Renal cortex interstitium (tissue), 11 donors: ENCODE data around the gene CAB39L. TPM values are rescaled to one million over a fixed set of nuclear protein-coding genes. Genes with fewer than 3 reads are reported as not detected.

ENCODE experiments used
- DNase-seq, 11 donors: peaks; one replicate each; pipeline ENCODE4 v3.0.0-alpha.2; 2013; ENCODE audit warnings: low read depth in 9 of 11, low spot score in 4 of 11; ENCODE audit errors: extremely low read depth in 1 of 11
- polyA plus RNA-seq, 3 donors: library from polyadenylated mRNA; unstranded; fragments of 120-200 nt; gene quantifications; one replicate each; pipeline ENCODE4 v1.2.1, GENCODE V29; 2013; ENCODE audit not compliant: insufficient read length in 3 of 3

Gene CAB39L
- polyA plus RNA-seq, 3 donors = 14.4 to 20.4 (median 18.4) TPM

GRCh38 chr13:49448753-49449152, 4.9 kb upstream of the CAB39L start:
- no peak for DNase-seq

- no peak for DNase-seq
Observed at GRCh38 chr13:49446473-49446872, 2.6 kb upstream of the CAB39L start.

GRCh38 chr13:49444524-49445395, 896 bp upstream of the CAB39L start:
- DNase-seq = peak in 4 of 11 donors; percentile 15 to 38 (median 35)

- DNase-seq = peak in 3 of 11 donors; percentile 33 to 58 (median 50)
Observed at GRCh38 chr13:49443357-49443703, 534 bp downstream of the CAB39L start.

- DNase-seq = no peak
Observed at GRCh38 chr13:49441846-49442245, 2.0 kb downstream of the CAB39L start.

- no peak for DNase-seq
Observed at GRCh38 chr13:49441312-49441711, 2.6 kb downstream of the CAB39L start.

- DNase-seq = no peak
Observed at GRCh38 chr13:49439609-49440008, 4.3 kb downstream of the CAB39L start.

- DNase-seq = no peak
Observed at GRCh38 chr13:49437705-49438104, 6.2 kb downstream of the CAB39L start.

GRCh38 chr13:49436890-49437289, 7.0 kb downstream of the CAB39L start:
- DNase-seq = no peak

GRCh38 chr13:49435992-49436391, 7.9 kb downstream of the CAB39L start:
- DNase-seq = no peak

GRCh38 chr13:49429121-49429520, 14.7 kb downstream of the CAB39L start:
- no peak for DNase-seq

- DNase-seq = no peak
Observed at GRCh38 chr13:49428041-49428763, 15.7 kb downstream of the CAB39L start.

- DNase-seq = peak in 2 of 11 donors; percentile 17 to 47
Observed at GRCh38 chr13:49424011-49424560, 19.8 kb downstream of the CAB39L start.

GRCh38 chr13:49421391-49421790, 22.5 kb downstream of the CAB39L start:
- DNase-seq = no peak

- no peak for DNase-seq
Observed at GRCh38 chr13:49419276-49419675, 24.6 kb downstream of the CAB39L start.

GRCh38 chr13:49418206-49418605, 25.7 kb downstream of the CAB39L start:
- DNase-seq = no peak

GRCh38 chr13:49417161-49417560, 26.7 kb downstream of the CAB39L start:
- no peak for DNase-seq

GRCh38 chr13:49412749-49413148, 31.1 kb downstream of the CAB39L start:
- DNase-seq = no peak

GRCh38 chr13:49411353-49411752, 32.5 kb downstream of the CAB39L start:
- DNase-seq = no peak

- no peak for DNase-seq
Observed at GRCh38 chr13:49410477-49410876, 33.4 kb downstream of the CAB39L start.
